Activated CD8-positive, alpha-beta memory T cell treated with anti-CD3 and anti-CD28 coated beads, Interleukin-2, amount 50 U/mL, for 4 hours (primary cell): ENCODE measurements around the gene SRCIN1.
"Not testable (repeated sequence)": the region's sequence is repeated elsewhere in the genome, so short reads cannot be mapped to it uniquely, and the experiment has no call there.

ENCODE experiments used
- DNase-seq: peaks from one replicate; pipeline ENCODE4 v3.0.0-alpha.2; 2020

The SRCIN1 gene

DNA sequence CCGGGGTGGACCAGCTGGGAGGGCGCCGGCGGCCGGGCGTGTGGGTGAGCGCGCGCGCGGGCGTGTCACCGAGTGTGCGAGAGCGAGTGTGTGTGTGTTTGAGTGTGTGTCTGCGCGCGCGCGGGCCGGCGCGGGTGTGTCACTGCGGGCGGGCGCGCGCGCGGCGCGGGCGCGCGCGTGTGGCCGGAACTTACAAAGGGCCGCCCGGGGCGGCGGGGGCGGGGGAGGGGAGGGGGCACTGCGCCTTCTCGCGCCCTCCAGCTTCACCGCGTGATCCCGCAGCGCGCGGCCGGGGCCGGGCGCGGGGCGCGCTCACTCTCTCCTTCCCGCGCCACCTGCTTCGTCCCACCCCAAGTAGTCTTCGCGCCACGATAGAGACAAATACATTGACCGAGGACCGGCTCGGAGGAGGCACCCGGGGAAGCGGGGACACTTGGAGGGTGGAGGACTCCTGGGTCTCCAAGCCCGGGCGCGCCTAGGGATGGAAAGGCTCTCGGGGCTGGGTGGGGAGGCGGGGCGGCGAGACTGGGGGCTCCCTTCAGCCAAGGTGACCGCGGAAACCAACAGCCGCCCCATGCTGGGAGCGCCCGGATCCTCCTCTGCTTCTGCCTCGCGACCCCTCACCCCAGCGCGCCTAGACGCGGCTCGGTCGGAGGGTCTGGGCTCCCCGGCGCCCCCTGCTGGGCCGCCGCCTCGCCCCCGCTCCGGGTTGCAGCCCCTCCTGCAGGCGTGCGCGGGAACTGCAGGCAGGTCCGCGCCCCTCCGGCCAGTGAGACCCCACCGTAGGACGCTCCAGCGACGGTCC is at the start of gene SRCIN1:
Gene SRCIN1 (minus strand): TSS at position 112 of the 805 bp plus-strand sequence. CDS start 247 bp downstream, outside the sequence.
- DNase-seq: peak; percentile 52

DNA sequence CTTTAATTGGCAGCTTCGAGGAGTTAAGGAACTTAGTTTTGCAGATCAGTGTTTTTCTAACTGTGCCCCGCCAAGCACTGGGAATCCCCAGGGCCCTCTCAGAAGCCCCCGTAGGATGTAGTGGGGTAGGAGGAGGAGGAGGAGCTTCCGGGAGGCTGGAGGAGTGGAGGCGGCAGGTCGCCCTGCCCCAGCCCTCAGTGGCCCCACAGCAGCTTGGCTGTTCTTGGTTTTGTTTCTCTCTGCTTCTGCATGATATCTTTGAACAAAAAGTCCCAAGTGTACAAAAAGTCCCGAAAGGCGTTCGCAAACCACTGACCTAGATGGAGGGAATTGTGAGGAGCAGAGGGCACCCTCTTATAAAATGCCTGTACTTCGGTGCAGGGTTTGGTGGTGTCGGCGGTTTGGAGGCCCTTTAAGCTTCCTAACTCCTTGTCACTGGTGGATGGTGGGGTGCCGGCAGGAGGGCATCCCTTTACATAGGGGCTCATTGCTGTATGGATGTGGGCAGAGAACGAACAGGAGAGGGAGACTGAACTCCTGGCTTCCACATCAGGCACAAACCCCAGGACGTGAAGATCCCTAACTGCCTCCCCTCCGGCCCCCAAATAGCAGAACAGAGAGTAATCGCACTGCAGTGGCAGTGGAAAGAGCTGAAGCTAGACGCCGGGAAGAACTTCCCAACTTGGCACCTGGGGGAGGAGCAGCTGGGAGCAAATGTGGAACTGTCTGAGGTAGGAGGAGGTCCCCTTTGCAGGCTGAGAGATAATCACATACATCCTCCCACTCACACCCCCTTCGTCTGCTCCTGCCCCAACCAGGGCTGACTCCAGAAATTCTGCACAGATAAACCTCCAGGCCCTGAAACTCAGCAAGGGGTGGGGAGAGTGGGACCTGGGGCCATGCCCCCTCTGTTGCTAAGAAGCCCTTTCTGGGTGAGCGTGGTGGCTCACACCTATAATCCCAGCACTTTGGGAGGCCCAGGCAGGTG is 49.0 kb upstream of the SRCIN1 start:
- no peak for DNase-seq

DNA sequence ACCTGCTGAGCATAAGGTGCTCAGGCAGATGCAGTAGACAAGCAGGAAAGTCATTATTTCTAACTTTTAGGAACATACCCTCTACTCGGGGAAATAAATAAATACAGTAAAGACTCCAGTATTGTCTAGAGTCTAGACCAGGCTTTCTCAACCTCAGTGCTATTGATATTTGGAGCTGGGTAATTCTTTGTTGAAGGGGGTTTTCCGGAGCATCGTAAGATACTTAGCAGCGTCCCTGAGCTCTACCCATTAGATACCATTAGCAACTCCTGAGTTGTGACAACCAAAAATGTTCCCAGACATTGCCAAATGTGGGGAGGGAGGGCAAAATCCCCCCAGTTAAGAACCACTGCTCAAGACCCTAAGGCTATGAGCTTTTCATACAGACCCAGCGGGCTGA is 47.9 kb upstream of the SRCIN1 start:
- DNase-seq: no peak

DNA sequence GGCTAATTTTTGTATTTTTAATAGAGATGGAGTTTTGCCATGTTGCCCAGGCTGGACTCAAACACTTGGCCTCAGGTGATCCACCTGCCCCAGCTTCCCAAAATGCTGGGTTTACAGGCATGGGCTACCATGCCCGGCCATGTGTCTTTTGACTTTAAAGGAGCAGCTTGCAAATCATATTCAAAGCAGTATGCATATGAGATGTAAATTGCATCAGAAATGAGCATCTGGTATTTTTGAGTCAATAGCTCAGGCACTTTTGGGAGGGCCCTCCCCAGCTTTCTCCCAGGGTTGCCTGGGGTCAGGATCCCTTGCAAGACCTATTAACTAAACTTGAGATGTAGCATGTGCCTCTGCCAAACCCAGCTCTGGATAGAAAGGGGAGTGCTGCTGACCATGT is 47.5 kb upstream of the SRCIN1 start:
- DNase-seq: no peak

DNA sequence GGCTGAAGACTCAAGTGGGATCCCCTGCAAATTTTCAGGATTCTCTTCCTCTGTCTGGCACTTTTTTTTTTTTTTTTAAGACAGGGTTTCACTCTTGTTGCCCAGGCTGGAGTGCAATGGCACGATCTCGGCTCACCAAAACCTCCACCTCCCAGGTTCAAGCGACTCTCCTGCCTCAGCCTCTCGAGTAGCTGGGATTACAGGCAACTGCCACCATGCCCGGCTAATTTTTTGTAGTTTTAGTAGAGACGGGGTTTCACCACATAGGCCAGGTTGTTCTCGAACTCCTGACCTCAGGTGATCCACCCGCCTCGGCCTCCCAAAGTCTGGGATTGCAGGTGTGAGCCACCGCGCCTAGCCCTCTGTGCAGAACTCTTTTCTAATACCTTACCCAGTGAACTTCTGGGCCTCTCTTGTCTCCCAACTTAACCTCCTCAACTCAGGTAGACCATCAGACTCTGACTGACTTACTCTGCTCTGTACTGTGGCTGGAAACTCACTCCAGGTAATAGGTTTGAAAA is 45.0 kb upstream of the SRCIN1 start:
- not testable (repeated sequence) for DNase-seq

GRCh38 chr17:38637951-38638350 is 32.2 kb upstream of the SRCIN1 start:
- DNase-seq: no peak

GRCh38 chr17:38636054-38636453 is 30.3 kb upstream of the SRCIN1 start:
- DNase-seq: no peak

DNA sequence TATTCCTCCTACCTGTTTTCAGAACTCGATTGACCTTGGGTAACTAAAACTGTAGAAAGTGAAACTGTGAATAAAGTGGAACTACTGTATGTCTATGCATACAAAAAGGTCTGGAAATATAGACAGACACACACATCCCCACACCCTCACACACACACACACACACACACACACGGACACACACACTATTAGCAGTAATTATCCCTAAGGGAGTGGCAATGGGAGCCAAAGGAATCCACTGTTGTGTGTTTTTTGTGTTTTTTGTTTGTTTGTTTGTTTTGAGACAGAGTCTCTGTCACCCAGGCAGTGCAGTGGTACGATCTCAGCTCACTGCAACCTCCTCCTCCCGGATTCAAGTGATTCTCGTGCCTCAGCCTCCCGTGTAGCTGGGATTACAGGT is 26.6 kb upstream of the SRCIN1 start:
- no peak for DNase-seq

- no peak for DNase-seq
These were observed 22.7 kb upstream of the SRCIN1 start for GRCh38 chr17:38628441-38628840.

GRCh38 chr17:38627957-38628356 is 22.2 kb upstream of the SRCIN1 start:
- DNase-seq: no peak

GRCh38 chr17:38626606-38627226 is 21.0 kb upstream of the SRCIN1 start:
- not testable (repeated sequence) for DNase-seq

- DNase-seq: no peak
These were observed 19.7 kb upstream of the SRCIN1 start for GRCh38 chr17:38625482-38625881.

DNA sequence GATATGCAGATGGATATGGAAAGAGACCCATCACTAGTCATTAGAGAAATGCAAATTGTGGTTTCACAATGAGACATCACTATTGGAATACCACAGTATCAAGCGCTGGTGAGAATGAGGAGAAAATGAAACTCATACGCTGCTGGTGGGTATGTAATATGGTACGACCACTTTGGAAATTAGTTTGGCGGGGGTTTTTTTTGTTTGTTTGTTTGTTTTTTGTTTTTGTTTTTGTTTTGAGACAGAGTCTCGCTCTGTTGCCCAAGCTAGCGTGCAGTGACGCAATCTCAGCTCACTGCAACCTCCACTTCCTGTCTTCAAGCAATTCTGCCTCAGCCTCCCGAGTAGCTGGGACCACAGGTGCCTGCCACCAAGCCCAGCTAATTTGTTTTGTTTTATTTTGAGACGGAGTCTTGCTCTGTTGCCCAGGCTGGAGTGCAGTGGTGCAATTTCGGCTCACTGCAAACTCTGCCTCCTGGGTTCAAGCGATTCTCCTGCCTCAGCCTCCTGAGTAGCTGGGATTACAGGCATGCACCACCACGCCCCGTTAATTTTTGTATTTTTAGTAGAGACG is 19.1 kb upstream of the SRCIN1 start:
- DNase-seq: not testable (repeated sequence)

DNA sequence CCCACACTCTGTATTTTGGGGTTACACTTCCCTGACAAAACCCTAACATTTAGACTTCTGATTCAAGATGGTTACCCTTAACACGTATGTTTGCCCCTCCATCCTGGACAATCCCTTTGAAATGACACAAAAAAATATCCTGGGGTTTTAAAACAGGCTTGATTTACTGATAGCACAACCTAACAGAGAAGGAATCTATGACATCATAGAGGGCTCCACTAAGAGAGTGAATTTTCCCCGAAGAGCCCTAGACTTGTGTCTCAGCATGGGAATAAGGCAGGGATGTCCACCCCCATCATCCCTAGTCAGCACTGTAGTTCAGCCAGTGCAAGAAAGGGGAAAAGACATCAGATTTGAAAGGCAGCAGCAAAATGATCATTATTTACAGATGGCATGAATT is 15.8 kb upstream of the SRCIN1 start:
- DNase-seq: no peak

- DNase-seq: no peak
These were observed 15.0 kb upstream of the SRCIN1 start for GRCh38 chr17:38620551-38621277.

DNA sequence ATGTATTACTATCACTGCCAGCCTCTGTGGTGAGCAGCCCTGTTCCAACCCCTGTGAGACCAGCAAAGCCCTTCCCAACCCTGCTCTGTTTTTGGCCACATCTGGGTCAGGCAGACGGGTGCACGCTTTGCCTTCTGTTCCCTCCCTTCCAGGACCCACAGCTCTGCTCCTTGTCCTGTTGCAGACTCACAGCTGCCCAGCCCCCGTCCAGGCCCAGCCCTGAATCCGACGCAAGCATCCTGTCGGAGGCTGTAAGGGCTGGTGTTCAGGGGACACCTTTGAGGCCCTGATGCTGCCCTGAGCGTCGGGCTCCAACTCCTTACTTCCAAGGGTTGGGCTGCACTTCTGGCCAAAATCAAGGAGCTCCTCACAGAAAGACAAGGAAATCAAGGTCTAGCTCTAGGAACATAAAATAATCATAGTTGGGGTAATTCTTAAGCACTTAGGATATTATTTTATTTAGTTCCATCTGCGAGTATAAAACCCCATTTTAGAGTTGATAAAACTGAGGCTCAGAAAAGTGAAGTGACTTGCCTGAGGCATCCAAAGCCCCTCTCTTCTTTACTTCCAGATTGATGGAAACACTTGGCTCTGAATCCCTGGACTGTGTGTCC is 14.3 kb upstream of the SRCIN1 start:
- no peak for DNase-seq

DNA sequence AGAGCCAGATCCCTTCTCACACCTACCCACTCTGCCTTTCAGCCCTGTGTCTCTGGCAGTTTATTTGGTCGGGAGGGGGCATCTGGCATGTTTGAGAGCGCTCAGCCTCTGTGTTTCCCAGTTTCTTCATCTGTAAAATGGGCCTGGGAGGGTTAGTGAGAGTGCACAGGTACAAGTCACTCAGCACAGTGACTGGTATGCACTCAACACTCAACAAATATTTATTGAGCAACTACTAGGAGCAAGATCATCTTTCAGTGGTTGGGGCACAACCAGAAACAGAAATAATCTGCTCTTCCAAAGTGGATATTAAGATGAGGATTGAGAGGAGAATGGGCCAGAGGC is 13.7 kb upstream of the SRCIN1 start:
- no peak for DNase-seq

GRCh38 chr17:38617967-38618760 is 12.4 kb upstream of the SRCIN1 start:
- no peak for DNase-seq

DNA sequence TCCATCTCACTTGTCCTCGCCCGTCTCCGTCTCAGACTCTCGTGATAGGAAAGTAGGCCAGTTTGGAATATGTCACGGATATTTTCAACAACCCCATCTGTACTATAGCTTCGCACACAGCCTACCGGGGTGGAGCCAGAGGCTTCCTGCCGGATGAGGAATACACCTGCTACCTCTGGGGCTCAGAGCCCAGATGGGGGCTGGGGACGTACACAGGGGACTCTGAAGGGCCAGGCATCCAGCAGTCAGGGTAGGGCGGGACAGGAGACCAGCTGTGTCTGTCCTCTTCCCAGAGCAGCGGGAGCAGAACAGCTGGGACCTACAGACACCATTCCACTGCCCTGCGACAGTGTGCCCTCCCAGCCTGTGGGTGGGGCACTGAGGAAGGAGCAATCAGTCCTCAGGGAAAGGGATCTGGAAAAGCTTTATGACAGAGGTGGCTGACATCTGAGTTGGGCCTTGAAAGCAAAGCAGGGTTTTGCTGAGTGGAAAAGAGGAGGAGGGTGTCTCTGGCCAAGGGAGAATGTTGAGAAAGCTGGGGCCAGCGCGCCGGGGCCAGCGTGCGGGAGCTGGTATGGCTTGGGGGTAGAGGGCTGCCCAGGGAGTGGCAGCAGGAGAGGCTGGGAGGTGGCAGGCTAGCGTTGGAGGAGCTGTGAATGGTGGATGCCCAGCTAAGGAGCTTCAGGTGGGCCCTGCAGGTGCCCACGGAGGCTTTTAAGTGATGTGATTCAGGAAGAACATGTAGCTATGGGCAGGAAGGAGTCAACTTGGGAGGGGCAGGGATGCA is 11.5 kb upstream of the SRCIN1 start:
- no peak for DNase-seq

DNA sequence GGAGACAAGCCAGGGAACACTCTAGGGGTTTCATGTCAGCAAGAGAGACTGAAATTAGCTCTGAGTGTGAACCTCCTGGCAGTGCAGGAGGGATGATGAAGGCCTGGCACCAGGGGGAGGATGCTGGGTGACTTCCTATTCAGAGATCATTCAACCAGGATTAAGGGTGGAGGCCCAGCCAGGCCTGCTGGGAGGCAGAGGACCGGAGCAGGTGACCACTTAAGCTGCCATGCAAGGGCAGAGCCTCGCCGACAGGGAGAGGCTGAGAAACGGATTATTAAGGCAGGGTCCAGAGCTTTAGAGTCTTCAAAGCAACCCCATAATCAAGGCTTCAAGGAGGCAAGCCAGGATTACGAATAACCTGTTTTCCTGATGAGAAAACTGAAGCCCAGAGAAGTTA is 10.6 kb upstream of the SRCIN1 start:
- no peak for DNase-seq
